SK-N-SH treated with all-trans-retinoic acid at 6 μM for 48 hours (cell line): ENCODE data around the gene ASF1B.

Experiments
- CREB5 ChIP-seq: fragments of 250-450 bp; sonication (Bioruptor Pico); IDR thresholded peaks from 2 replicates; pipeline ENCODE4 v1.5.1; 2020; ENCODE audit warnings: low read depth, mild to moderate bottlenecking, moderate library complexity
- POU6F1 ChIP-seq: fragments of 250-450 bp; sonication (Bioruptor Pico); IDR thresholded peaks from 2 replicates; pipeline ENCODE4 v1.8.0; 2021; ENCODE audit warnings: low read depth, mild to moderate bottlenecking, moderate library complexity, borderline replicate concordance
- RARB ChIP-seq: fragments of 250-450 bp; sonication (Bioruptor Pico); IDR thresholded peaks from 2 replicates; pipeline ENCODE4 v1.8.0; 2021; ENCODE audit warnings: mild to moderate bottlenecking, moderate library complexity
- ZNF565 ChIP-seq: fragments of 450-650 bp; formaldehyde crosslinking; conservative IDR thresholded peaks from 2 replicates; pipeline ENCODE4 v1.5.0; 2020; ENCODE audit warnings: low read depth, mild to moderate bottlenecking, moderate library complexity
- ZNF8 ChIP-seq: fragments of 450-650 bp; formaldehyde crosslinking; IDR thresholded peaks from 2 replicates; pipeline ENCODE4 v1.5.0; 2020; ENCODE audit warnings: mild to moderate bottlenecking, moderate library complexity

DNA sequence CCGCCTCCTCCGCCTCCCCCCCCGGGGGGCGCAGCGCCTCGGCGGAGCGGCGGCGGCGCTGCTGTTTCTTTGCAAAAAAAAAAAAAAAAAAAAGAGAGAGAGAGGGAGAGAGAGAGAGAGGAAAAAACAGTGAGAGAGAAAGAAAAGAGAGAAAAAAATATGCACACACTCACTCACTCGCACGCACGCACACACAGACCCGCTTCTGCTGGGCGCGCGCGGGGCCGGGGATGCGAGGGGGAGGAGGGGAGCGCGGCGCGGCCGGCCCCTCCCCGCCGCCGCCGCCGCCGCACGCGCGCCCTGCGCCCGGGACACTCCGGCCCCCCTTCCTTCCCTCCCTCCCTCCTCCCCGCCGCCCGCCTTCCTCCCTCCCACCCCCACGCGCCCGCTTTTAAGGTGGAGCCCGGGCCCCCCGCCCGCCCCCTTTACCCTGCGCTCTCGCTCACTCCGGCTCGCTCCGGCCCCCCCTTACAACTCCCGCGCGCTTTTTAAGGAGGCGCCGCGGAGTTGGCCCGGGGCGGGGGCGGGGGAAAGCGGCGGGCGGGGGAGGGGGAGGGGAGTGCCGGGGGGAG is 45.8 kb downstream of the ASF1B start, which contains the start of gene SAMD1:
- no peak for TF ChIP-seq CREB5 (CRISPR knock-in tag)
- TF ChIP-seq POU6F1 (CRISPR knock-in tag): no peak
- no peak for TF ChIP-seq ZNF8 (CRISPR knock-in tag)
- TF ChIP-seq ZNF565 (CRISPR knock-in tag): no peak
- no peak for TF ChIP-seq RARB
